ENCODE results near the gene NPAS4. TPM values are rescaled to one million over a fixed set of nuclear protein-coding genes. Genes with fewer than 3 reads are reported as not detected.
A peak's percentile ranks its signal among the peaks of the same experiment; 100 is the strongest.

Gene NPAS4
- total RNA-seq, 1 experiment from 2014 or later, result 1.6 TPM

DNA sequence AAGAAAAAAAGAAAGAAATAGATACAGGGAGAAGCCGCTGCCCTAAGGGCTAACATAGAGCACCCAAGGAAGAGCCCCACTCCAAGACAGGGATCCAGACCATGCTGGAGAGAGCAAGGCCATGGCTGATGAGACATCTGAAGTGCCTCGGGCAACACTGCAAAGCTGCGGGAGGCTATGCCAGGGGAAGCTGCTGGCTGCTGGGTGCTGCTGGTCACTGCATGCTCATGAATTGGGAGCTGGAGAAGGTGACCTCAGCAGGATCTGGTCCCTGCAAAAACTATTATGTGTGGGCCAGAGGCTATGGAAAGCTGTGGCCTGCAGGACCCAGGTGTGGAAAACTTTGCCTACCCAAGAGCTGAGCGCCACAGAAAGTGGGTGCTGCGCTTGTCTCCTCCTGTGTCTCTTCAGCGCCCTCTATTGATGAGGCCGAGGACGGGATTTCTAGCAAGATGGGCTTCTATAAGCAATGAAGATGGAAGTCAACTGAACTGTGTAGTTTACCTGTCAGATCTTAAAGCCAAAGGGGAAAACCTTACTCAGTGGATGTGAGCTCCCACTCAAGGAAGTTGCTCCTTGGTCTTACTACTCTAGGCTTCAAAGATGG, 32.0 kb upstream of the NPAS4 start:
- H3K4me2 ChIP-seq (ENCODE audit: insufficient read depth, insufficient read length, low read length), result no peak overlapping the region
- WGBS (ENCODE audit: extremely low coverage, insufficient read length, low lambda C conversion rate), result no CpG with 5 or more reads among the region's 8 CpGs
- H3K4me1 Mint-ChIP-seq, result peaks cover 0 to 5% of the 10 kb centered on the region in 2 experiments; a peak in 3 of 4 replicates

More for the DNA sequence above, 32.0 kb upstream of the NPAS4 start:
- no peaks in the 10 kb centered on the region for H3K9me3 Mint-ChIP-seq
- no peak overlapping the region for H3K27ac Mint-ChIP-seq
- Histone ChIP-seq H2BK15ac (ENCODE audit: low read depth, low read length) (no peak overlapping the region), H3K9me3 (ENCODE audit: control insufficient read depth, low read depth, low read length) (no peaks in the 10 kb centered on the region), H2BK120ac (ENCODE audit: low read depth, low read length, poor library complexity, severe bottlenecking) (no peak overlapping the region), H3K79me2 (ENCODE audit: insufficient read depth, low read length) (no peaks in the 10 kb centered on the region), H3K79me1 (ENCODE audit: insufficient read depth, low read depth, low read length, poor library complexity, severe bottlenecking) (no peaks in the 10 kb centered on the region), H3K23me2 (ENCODE audit: insufficient read length, low read depth, low read length, poor library complexity, severe bottlenecking) (peaks cover 2% of the 10 kb centered on the region), H2AFZ (ENCODE audit: low read length) (no peak overlapping the region), H3K4ac (ENCODE audit: low read depth, low read length) (no peak overlapping the region), H4K91ac (ENCODE audit: insufficient read length, low read depth, low read length) (no peak overlapping the region), H3K27ac (ENCODE audit: insufficient read length, low read depth, low read length) (no peak overlapping the region), H4K8ac (replicated peaks; ENCODE audit: insufficient read length, low read depth, low read length) (no peak overlapping the region), H3K27me3 (ENCODE audit: insufficient read depth, low read length) (no peaks in the 10 kb centered on the region), H3K23ac (ENCODE audit: insufficient read length, low read depth, low read length) (no peak overlapping the region), H2BK20ac (ENCODE audit: low read depth, low read length, poor library complexity, severe bottlenecking) (no peak overlapping the region), H3T11ph (ENCODE audit: low read length) (no peak overlapping the region), H4K20me1 (ENCODE audit: control insufficient read depth, insufficient read depth, insufficient read length) (no peaks in the 10 kb centered on the region), H3K9ac (ENCODE audit: extremely low read depth, insufficient read length, low read length) (no peak overlapping the region), H3K4me1 (ENCODE audit: insufficient read depth, low read length) (no peaks in the 10 kb centered on the region), H4K5ac (ENCODE audit: insufficient read length, low read depth, low read length) (no peak overlapping the region), H2BK12ac (ENCODE audit: insufficient read length, low read depth, low read length) (no peak overlapping the region), H2BK5ac (ENCODE audit: insufficient read length, low read length) (no peak overlapping the region), H3K56ac (ENCODE audit: insufficient read length, low read depth, low read length) (no peak overlapping the region), H3K14ac (ENCODE audit: insufficient read depth, low read length) (no peak overlapping the region), H2AK5ac (ENCODE audit: insufficient read length, low read length) (no peak overlapping the region), H3K18ac (ENCODE audit: insufficient read length, low read depth, low read length) (no peak overlapping the region)
- no peak overlapping the region for H3K4me3 Mint-ChIP-seq
- peak; percentile 83 for DNase-seq
- TF ChIP-seq, protein P1, sequence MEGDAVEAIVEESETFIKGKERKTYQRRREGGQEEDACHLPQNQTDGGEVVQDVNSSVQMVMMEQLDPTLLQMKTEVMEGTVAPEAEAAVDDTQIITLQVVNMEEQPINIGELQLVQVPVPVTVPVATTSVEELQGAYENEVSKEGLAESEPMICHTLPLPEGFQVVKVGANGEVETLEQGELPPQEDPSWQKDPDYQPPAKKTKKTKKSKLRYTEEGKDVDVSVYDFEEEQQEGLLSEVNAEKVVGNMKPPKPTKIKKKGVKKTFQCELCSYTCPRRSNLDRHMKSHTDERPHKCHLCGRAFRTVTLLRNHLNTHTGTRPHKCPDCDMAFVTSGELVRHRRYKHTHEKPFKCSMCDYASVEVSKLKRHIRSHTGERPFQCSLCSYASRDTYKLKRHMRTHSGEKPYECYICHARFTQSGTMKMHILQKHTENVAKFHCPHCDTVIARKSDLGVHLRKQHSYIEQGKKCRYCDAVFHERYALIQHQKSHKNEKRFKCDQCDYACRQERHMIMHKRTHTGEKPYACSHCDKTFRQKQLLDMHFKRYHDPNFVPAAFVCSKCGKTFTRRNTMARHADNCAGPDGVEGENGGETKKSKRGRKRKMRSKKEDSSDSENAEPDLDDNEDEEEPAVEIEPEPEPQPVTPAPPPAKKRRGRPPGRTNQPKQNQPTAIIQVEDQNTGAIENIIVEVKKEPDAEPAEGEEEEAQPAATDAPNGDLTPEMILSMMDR (conservative IDR thresholded peaks at IDR 0.05), result peak; percentile 88
- peaks cover 14% of the 10 kb centered on the region for H3K27me3 Mint-ChIP-seq (ENCODE audit: low read depth)
- no peaks in the 10 kb centered on the region for H3K36me3 Mint-ChIP-seq (ENCODE audit: insufficient read depth in 1 of 3, low read depth in 3 of 3)
